SU-DHL-6 (cell line): ENCODE measurements around the gene CDC45.

Source experiments
- H2AFZ ChIP-seq: fragments of 200-600 bp; sonication (generic); 2 replicates; pipeline ENCODE4 v1.6.1; 2014; ENCODE audit warnings: low read depth, mild to moderate bottlenecking, moderate library complexity, mixed read lengths, antibody characterized with exemption, low read length; ENCODE audit not compliant: severe bottlenecking
- H3F3A ChIP-seq: fragments of 200-600 bp; shearing (Covaris generic); 2 replicates; pipeline ENCODE4 v1.6.0; 2016; ENCODE audit warnings: antibody characterized with exemption, mild to moderate bottlenecking; ENCODE audit not compliant: insufficient read depth
- H3K27ac ChIP-seq: fragments of 200-600 bp; sonication (generic); 2 replicates; pipeline ENCODE4 v1.5.1; 2016; ENCODE audit warnings: low read depth, mild to moderate bottlenecking, low read length, moderate library complexity, mixed read lengths
- H3K27me3 ChIP-seq: fragments of 200-600 bp; sonication (generic), shearing (Covaris generic); 2 replicates; pipeline ENCODE4 v1.6.0; 2014; ENCODE audit warnings: mild to moderate bottlenecking, low read length
- H3K36me3 ChIP-seq: fragments of 200-600 bp; sonication (generic); 2 replicates; pipeline ENCODE4 v1.6.1; 2014; ENCODE audit warnings: mild to moderate bottlenecking, low read length, mixed read lengths
- H3K4me2 ChIP-seq: fragments of 300-600, 200-600 bp; shearing (Covaris generic), sonication (generic); 2 replicates; pipeline ENCODE4 v1.6.0; 2014; ENCODE audit warnings: low read length, low read depth, mild to moderate bottlenecking; ENCODE audit not compliant: poor library complexity, severe bottlenecking
- H3K4me3 ChIP-seq: fragments of 200-600 bp; sonication (generic); 2 replicates; pipeline ENCODE4 v1.5.1; 2014; ENCODE audit warnings: antibody characterized with exemption, low read length, mild to moderate bottlenecking, mixed read lengths; ENCODE audit not compliant: insufficient read depth, poor library complexity, severe bottlenecking
- H3K79me2 ChIP-seq: fragments of 200-600 bp; sonication (generic); 2 replicates; pipeline ENCODE4 v1.6.1; 2014; ENCODE audit warnings: mild to moderate bottlenecking, low read length, moderate library complexity; ENCODE audit not compliant: insufficient read depth
- H3K9ac ChIP-seq: fragments of 200-600 bp; sonication (generic); 2 replicates; pipeline ENCODE4 v1.7.0; 2014; ENCODE audit warnings: mild to moderate bottlenecking, low read length
- H3K9me2 ChIP-seq: fragments of 200-600 bp; sonication (generic); replicated peaks from 2 replicates; pipeline ENCODE4 v1.6.1; 2014; ENCODE audit warnings: low read length; ENCODE audit not compliant: insufficient read depth
- H3K9me3 ChIP-seq: fragments of 200-600 bp; sonication (generic); 2 replicates; pipeline ENCODE4 v1.6.1; 2014; ENCODE audit warnings: low read length, mixed read lengths; ENCODE audit not compliant: insufficient read depth
- H4K20me1 ChIP-seq: fragments of 200-600 bp; sonication (generic); 2 replicates; pipeline ENCODE4 v1.6.1; 2014; ENCODE audit warnings: low read depth, mild to moderate bottlenecking, antibody characterized with exemption, low read length, moderate library complexity, mixed read lengths
- CTCF ChIP-seq: fragments of 200-600 bp; sonication (generic); IDR thresholded peaks from one replicate; pipeline ENCODE4 v1.5.1; 2017; ENCODE audit warnings: antibody characterized with exemption, mild to moderate bottlenecking, low read length, moderate library complexity; ENCODE audit not compliant: insufficient read depth, poor library complexity, severe bottlenecking
- EZH2phosphoT487 ChIP-seq: fragments of 200-600 bp; sonication (generic), shearing (Covaris generic); conservative IDR thresholded peaks from 2 replicates; pipeline ENCODE4 v1.6.1; 2018; ENCODE audit warnings: mild to moderate bottlenecking, antibody characterized with exemption, low read length, moderate library complexity, mixed read lengths

CDC45 gene

DNA sequence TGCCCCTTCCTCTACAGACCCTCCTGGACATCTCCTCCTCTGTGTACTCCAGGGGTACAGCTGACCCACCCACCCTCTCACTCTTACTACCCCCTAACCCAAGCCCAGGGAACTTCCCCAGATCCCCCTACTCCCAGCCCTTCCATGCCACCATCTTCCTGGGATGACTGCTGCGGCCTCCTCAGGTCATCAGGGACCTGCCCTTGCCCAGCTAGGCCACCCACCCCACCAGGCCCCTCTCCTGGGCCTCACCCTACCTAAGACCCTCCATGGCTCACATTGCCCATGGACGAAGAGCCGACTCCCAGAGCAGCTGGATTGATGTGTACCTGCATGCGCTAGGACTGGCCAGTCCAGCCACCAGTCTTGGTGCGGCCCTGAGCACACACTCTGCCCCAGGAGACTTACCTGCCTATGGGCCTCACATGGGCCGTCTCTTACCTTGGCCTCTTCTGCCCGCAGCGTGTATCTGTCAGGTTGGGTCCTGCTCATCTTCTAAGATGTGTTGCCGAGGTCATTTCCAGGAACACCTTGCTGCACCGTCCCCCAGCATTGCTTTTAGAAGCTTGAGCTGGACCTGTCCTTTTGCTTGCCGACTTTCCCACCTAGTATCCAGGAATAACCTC, 46.5 kb downstream of the CDC45 start:
- Histone ChIP-seq H3F3A (no peaks in the 10 kb centered on the region), H3K9me3 (no peaks in the 10 kb centered on the region), H3K9me2 (no peaks in the 10 kb centered on the region), H3K4me2 (no peak overlapping the region), H2AFZ (no peak overlapping the region), H3K79me2 (no peaks in the 10 kb centered on the region), H3K4me3 (no peak overlapping the region), H3K27me3 (no peaks in the 10 kb centered on the region), H3K36me3 (no peaks in the 10 kb centered on the region), H3K9ac (no peak overlapping the region), H3K27ac (no peak overlapping the region), H4K20me1 (no peaks in the 10 kb centered on the region)
- TF ChIP-seq EZH2phosphoT487: no peak
- TF ChIP-seq CTCF: no peak

- no peak overlapping the region for H3K4me2 ChIP-seq
- no peak overlapping the region for H3K27ac ChIP-seq
- no peak for TF ChIP-seq EZH2phosphoT487
- no peak for TF ChIP-seq CTCF
- no peaks in the 10 kb centered on the region for H3K36me3 ChIP-seq
- H3K9me2 ChIP-seq: no peaks in the 10 kb centered on the region
- no peaks in the 10 kb centered on the region for H4K20me1 ChIP-seq
- no peak overlapping the region for H3K9ac ChIP-seq
- no peaks in the 10 kb centered on the region for H3K9me3 ChIP-seq
- no peaks in the 10 kb centered on the region for H3K27me3 ChIP-seq
- H3K79me2 ChIP-seq: no peaks in the 10 kb centered on the region
- no peak overlapping the region for H2AFZ ChIP-seq
- H3K4me3 ChIP-seq: no peak overlapping the region
- no peaks in the 10 kb centered on the region for H3F3A ChIP-seq
Measured at GRCh38 chr22:19526702-19527111, 47.0 kb downstream of the CDC45 start.

- no peak overlapping the region for H3K27ac ChIP-seq
Measured at GRCh38 chr22:19527321-19527721, 47.6 kb downstream of the CDC45 start.

More at GRCh38 chr22:19527321-19527721, 47.6 kb downstream of the CDC45 start:
- Histone ChIP-seq H4K20me1 (no peaks in the 10 kb centered on the region), H3K36me3 (no peaks in the 10 kb centered on the region), H3F3A (no peaks in the 10 kb centered on the region), H3K27me3 (no peaks in the 10 kb centered on the region), H3K9me2 (no peaks in the 10 kb centered on the region), H3K4me3 (no peak overlapping the region), H3K9ac (no peak overlapping the region), H3K4me2 (no peak overlapping the region), H2AFZ (no peak overlapping the region), H3K79me2 (no peaks in the 10 kb centered on the region), H3K9me3 (no peaks in the 10 kb centered on the region)
- TF ChIP-seq CTCF (no peak), EZH2phosphoT487 (no peak)
